ENCODE measurements around the gene CERS3. TPM values are rescaled to one million over a fixed set of nuclear protein-coding genes. Genes with fewer than 3 reads are reported as not detected.

CERS3 gene
- total and polyA plus RNA-seq, 2 of the 4 experiments (the other 2 are of a cell fraction), result not detected

- Histone ChIP-seq H3K14ac (replicated peaks; ENCODE audit: low read depth, low read length) (no peak overlapping the region), H4K91ac (ENCODE audit: insufficient read depth, low read depth, low read length) (no peak overlapping the region), H3K4me1 (ENCODE audit: control insufficient read depth, insufficient read depth, low read length) (no peaks in the 10 kb centered on the region), H3K4me3 (ENCODE audit: insufficient read depth, low read depth, low read length) (no peak overlapping the region), H3K36me3 (ENCODE audit: control insufficient read depth, insufficient read depth, low read length) (no peaks in the 10 kb centered on the region), H2BK15ac (ENCODE audit: low read depth, low read length) (no peak overlapping the region), H3K9me3 (ENCODE audit: control insufficient read depth, insufficient read depth, low read length) (no peaks in the 10 kb centered on the region), H2AK9ac (replicated peaks; ENCODE audit: low read depth, low read length, poor library complexity) (no peak overlapping the region), H2BK20ac (ENCODE audit: low read depth, low read length) (no peak overlapping the region), H3K18ac (ENCODE audit: low read depth, low read length) (no peak overlapping the region), H3K56ac (ENCODE audit: extremely low read depth, insufficient read depth, low read length) (no peak overlapping the region), H4K8ac (ENCODE audit: low read depth in 2 of 2, low read length in 2 of 2) (no peak overlapping the region), H3K9me1 (ENCODE audit: insufficient read depth, low read length) (no peaks in the 10 kb centered on the region), H2BK5ac (ENCODE audit: low read depth, low read length, poor library complexity, severe bottlenecking) (no peak overlapping the region), H3K27me3 (ENCODE audit: control insufficient read depth, insufficient read depth, low read length) (no peaks in the 10 kb centered on the region), H2AFZ (replicated peaks; ENCODE audit: low read length, poor library complexity) (no peak overlapping the region), H4K5ac (ENCODE audit: low read depth, low read length) (no peak overlapping the region), H3K9ac (ENCODE audit: low read depth, low read length) (no peak overlapping the region), H4K20me1 (ENCODE audit: insufficient read depth, low read length) (no peaks in the 10 kb centered on the region), H2AK5ac (ENCODE audit: low read depth, low read length) (no peak overlapping the region), H3K23ac (ENCODE audit: low read depth, low read length) (no peak overlapping the region), H3K79me1 (ENCODE audit: low read depth in 1 of 2, low read length in 2 of 2) (no peaks in the 10 kb centered on the region), H3K27ac (ENCODE audit: insufficient read depth, low read length) (no peak overlapping the region), H3K4me2 (ENCODE audit: low read depth, low read length) (no peak overlapping the region), H2BK120ac (ENCODE audit: low read depth, low read length) (no peak overlapping the region), H3K4ac (ENCODE audit: low read depth, low read length) (no peak overlapping the region)
- no TSS peak for BruUV-seq (replicated peaks)
- ChIA-PET CTCF (interaction anchor here (0.6 kb wide), 1 partner anchor 12 kb away, joined by 3 read pairs; no protein-coding TSS in a partner anchor), POLR2A (ENCODE audit: unreplicated experiment) (no interaction called here)
- in situ Hi-C loops (cut with MboI; ENCODE audit: low sequenced_read_pairs), result no loop called here
- intact Hi-C loops (cut with micrococcal nuclease), result loop anchor here (10.0 kb wide), 1 partner anchor 431 kb away; no protein-coding TSS in a partner anchor
- dilution Hi-C loops (cut with HindIII; ENCODE audit: low sequenced_read_pairs, unreplicated experiment), result no loop called here
- ATAC-seq (ENCODE audit: low read depth), result no peak
- TF ChIP-seq POLR2A (IDR thresholded peaks at IDR 0.05; ENCODE audit: low read depth, low read length), result no peak
- no peak for TF ChIP-seq RFX5 (IDR thresholded peaks at IDR 0.05; ENCODE audit: low read depth, low read length)
- TF ChIP-seq RCOR1 (IDR thresholded peaks at IDR 0.05; ENCODE audit: insufficient replicate concordance, low read length), result no peak
- TF ChIP-seq ELK1 (IDR thresholded peaks at IDR 0.05; ENCODE audit: borderline replicate concordance, low read depth, low read length), result no peak
- no peak for TF ChIP-seq RAD21 (IDR thresholded peaks at IDR 0.05; ENCODE audit: low read length)
- no peak for TF ChIP-seq USF2 (IDR thresholded peaks at IDR 0.05; ENCODE audit: low read depth, low read length)
- no peak for TF ChIP-seq MAFK (IDR thresholded peaks at IDR 0.05; ENCODE audit: low read depth, low read length)
- no peak for TF ChIP-seq BHLHE40 (IDR thresholded peaks at IDR 0.05; ENCODE audit: low read depth, low read length)
- TF ChIP-seq SMC3 (IDR thresholded peaks at IDR 0.05; ENCODE audit: low read depth, low read length), result no peak
- TF ChIP-seq MXI1 (IDR thresholded peaks at IDR 0.05; ENCODE audit: borderline replicate concordance, low read depth, low read length), result no peak
- WGBS, 2 experiments (ENCODE audit: extremely low coverage in 2 of 2, insufficient read length in 1 of 2), result no CpG with 5 or more reads among the region's 2 CpGs
- no peak for DNase-seq
Measured at GRCh38 chr15:100355342-100355741, 173.4 kb downstream of the CERS3 start.
